BE2C (cell line): Measurements from ENCODE around the gene FAM180A.

Experiments
- DNase-seq: peaks from one replicate; pipeline ENCODE4 v3.0.0-alpha.2; 2020
- H3K27me3 ChIP-seq: fragments of 250-450 bp; sonication (Bioruptor Pico); 2 replicates; pipeline ENCODE4 v1.5.1; 2020; ENCODE audit warnings: mild to moderate bottlenecking
- H3K36me3 ChIP-seq: fragments of 250-450 bp; sonication (Bioruptor Pico); 2 replicates; pipeline ENCODE4 v1.5.1; 2020; ENCODE audit warnings: mild to moderate bottlenecking
- H3K4me1 ChIP-seq: fragments of 250-450 bp; sonication (Bioruptor Pico); 2 replicates; pipeline ENCODE4 v1.5.1; 2020
- H3K4me3 ChIP-seq: 2 replicates; pipeline ENCODE4 v1.5.1; 2011; ENCODE audit warnings: low read depth, low read length
- H3K9me3 ChIP-seq: fragments of 250-450 bp; sonication (Bioruptor Pico); 2 replicates; pipeline ENCODE4 v1.5.1; 2020
- CTCF ChIP-seq: IDR thresholded peaks from 2 replicates; pipeline ENCODE4 v1.5.1; 2012; ENCODE audit warnings: mild to moderate bottlenecking, low read depth, low read length

The FAM180A gene

DNA sequence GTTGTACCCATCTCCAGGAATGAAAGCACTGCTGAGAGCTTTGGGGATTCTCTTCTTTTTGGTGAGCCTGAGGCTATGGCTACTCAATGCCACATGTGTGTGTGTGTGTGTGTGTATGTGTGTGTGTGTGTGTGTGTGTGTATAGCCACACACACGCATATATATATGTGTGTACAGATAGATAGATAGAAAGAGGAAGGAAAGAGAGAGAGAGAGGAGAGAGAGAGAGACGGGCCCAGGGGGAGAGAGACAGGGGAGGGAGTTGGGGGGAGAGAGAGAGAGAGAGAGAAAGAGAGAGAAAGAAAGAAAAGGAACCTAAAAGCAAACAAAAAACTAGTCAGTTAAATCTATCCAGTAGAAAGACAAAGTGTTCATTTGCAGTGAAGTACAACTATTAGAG lies 28.9 kb downstream of the FAM180A start:
- no peak for TF ChIP-seq CTCF
- no peaks in the 10 kb centered on the region for H3K27me3 ChIP-seq
- no peak for DNase-seq

GRCh38 chr7:135718794-135719437 lies 29.7 kb downstream of the FAM180A start:
- Histone ChIP-seq H3K27me3 (no peaks in the 10 kb centered on the region), H3K4me1 (no peaks in the 10 kb centered on the region; the same call in 1 of the 2 replicates), H3K9me3 (no peaks in the 10 kb centered on the region), H3K36me3 (no peaks in the 10 kb centered on the region), H3K4me3 (no peak overlapping the region)
- DNase-seq, result no peak
- TF ChIP-seq CTCF, result no peak

More for the DNA sequence above, 28.9 kb downstream of the FAM180A start:
- no peaks in the 10 kb centered on the region for H3K36me3 ChIP-seq
- no peaks in the 10 kb centered on the region for H3K9me3 ChIP-seq
- no peak overlapping the region for H3K4me3 ChIP-seq
- no peaks in the 10 kb centered on the region; the same call in 1 of the 2 replicates for H3K4me1 ChIP-seq

GRCh38 chr7:135718219-135718618 lies 30.4 kb downstream of the FAM180A start:
- Histone ChIP-seq H3K36me3 (no peaks in the 10 kb centered on the region), H3K4me1 (no peaks in the 10 kb centered on the region; the same call in none of the 2 replicates), H3K9me3 (no peaks in the 10 kb centered on the region), H3K27me3 (no peaks in the 10 kb centered on the region), H3K4me3 (no peak overlapping the region)
- TF ChIP-seq CTCF, result no peak
- DNase-seq, result no peak

DNA sequence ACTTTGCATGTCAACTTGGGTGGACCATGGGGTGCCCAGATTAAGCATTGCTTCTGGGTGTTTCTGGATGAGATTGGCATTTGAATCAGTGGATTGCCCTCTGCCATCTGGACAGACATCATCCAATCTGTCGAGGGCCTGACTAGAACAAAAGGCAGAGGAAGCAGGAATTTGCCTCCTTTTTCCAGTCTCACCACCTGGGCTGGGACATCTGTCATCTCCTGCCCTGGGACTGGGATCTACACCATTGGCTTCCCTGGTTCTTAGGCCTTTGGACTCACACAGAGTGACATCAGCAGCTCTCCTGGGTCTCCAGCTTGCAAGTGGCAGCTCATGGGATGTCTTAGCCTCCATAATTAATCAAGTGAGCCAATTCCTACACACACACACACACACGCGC lies 30.9 kb downstream of the FAM180A start:
- no peak for DNase-seq
- Histone ChIP-seq H3K27me3 (no peaks in the 10 kb centered on the region), H3K9me3 (no peaks in the 10 kb centered on the region), H3K4me1 (no peaks in the 10 kb centered on the region; the same call in none of the 2 replicates), H3K36me3 (no peaks in the 10 kb centered on the region), H3K4me3 (no peak overlapping the region)
- TF ChIP-seq CTCF, result no peak

DNA sequence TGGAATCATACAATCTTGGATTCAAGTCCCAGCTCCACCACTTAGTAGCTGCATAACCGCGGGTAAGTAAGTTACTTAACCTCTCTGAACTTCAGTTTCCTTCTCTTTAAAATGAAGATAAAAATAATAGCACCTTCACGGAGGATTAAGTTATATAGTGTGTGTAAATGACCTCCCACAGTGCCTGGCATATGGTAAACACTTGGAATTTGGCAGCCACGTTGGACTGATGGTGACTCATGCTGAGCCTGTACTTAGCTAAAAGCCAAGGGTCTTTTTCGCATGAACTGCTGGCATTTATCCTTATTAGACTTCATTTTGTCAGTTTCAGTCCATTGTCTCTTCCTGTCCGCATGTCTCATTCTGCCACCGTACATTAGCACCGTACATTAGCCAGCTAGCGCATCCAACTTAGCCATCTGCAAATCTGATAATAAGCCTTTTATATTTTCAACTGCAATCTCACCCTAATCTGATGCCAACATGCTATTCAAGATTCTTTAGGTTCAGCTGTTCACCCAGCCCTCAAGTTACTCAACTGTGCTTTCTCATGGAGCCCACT lies 31.9 kb downstream of the FAM180A start:
- H3K4me3 ChIP-seq, result no peak overlapping the region
- no peaks in the 10 kb centered on the region for H3K9me3 ChIP-seq
- H3K27me3 ChIP-seq, result no peaks in the 10 kb centered on the region
- no peaks in the 10 kb centered on the region for H3K36me3 ChIP-seq
- TF ChIP-seq CTCF, result no peak
- no peak for DNase-seq
- H3K4me1 ChIP-seq, result no peaks in the 10 kb centered on the region; the same call in none of the 2 replicates

GRCh38 chr7:135715673-135716072 lies 32.9 kb downstream of the FAM180A start:
- Histone ChIP-seq H3K27me3 (no peaks in the 10 kb centered on the region), H3K9me3 (no peaks in the 10 kb centered on the region), H3K4me1 (no peaks in the 10 kb centered on the region; the same call in none of the 2 replicates), H3K4me3 (no peak overlapping the region), H3K36me3 (no peaks in the 10 kb centered on the region)
- no peak for TF ChIP-seq CTCF
- no peak for DNase-seq
